Keratinocyte (primary cell): ENCODE results near the gene CRAMP1. TPM values are rescaled to one million over a fixed set of nuclear protein-coding genes. Genes with fewer than 3 reads are reported as not detected.

Source experiments
- DNase-seq: peaks from one replicate; pipeline ENCODE4 v3.0.0-alpha.2; 2011; ENCODE audit warnings: low read depth, missing footprints, low spot score
- FAIRE-seq: peaks from 2 replicates; lab custom pipeline; 2011; peaks lifted over from hg19 to GRCh38; lab: Jason Lieb, UNC
- H2AFZ ChIP-seq: 2 replicates; pipeline ENCODE4 v1.6.0; 2012; ENCODE audit warnings: low read length, control low read depth, inconsistent platforms; ENCODE audit not compliant: control insufficient read depth
- H3K27ac ChIP-seq: 2 replicates; pipeline ENCODE4 v1.5.1; 2011; ENCODE audit warnings: low read length; ENCODE audit not compliant: control insufficient read depth, insufficient read depth
- H3K27me3 ChIP-seq: 3 replicates; pipeline ENCODE4 v1.6.0; 2011; ENCODE audit warnings: low read length; ENCODE audit not compliant: control insufficient read depth, insufficient read depth; ENCODE audit errors: extremely low read depth
- H3K36me3 ChIP-seq, 2 experiments: 2 replicates in 1 of 2; 3 replicates in 1 of 2; pipeline ENCODE4 v1.5.1; 2011; ENCODE audit warnings: low read length in 2 of 2, mild to moderate bottlenecking in 1 of 2; ENCODE audit not compliant: control insufficient read depth in 2 of 2, insufficient read depth in 2 of 2; ENCODE audit errors: extremely low read depth in 1 of 2
- H3K4me1 ChIP-seq: 3 replicates; pipeline ENCODE4 v1.5.1; 2011; ENCODE audit warnings: low read length; ENCODE audit not compliant: control insufficient read depth, insufficient read depth; ENCODE audit errors: extremely low read depth
- H3K4me2 ChIP-seq: 3 replicates; pipeline ENCODE4 v1.6.0; 2011; ENCODE audit warnings: low read depth, low read length; ENCODE audit not compliant: control insufficient read depth, insufficient read depth; ENCODE audit errors: extremely low read depth
- H3K4me3 ChIP-seq, 3 experiments: fragments of 200-600 bp in 1 of 3; sonication (generic) in 1 of 3; 2 replicates in 2 of 3; 3 replicates in 1 of 3; pipeline ENCODE4 v1.5.1; 2011 to 2016; ENCODE audit warnings: low read length in 3 of 3, mild to moderate bottlenecking in 3 of 3, control low read depth in 2 of 3, inconsistent platforms in 1 of 3, low read depth in 1 of 3, mixed read lengths in 1 of 3, mixed run types in 1 of 3, moderate library complexity in 1 of 3; ENCODE audit not compliant: control insufficient read depth in 2 of 3, insufficient read depth in 2 of 3; ENCODE audit errors: extremely low read depth in 1 of 3
- H3K79me2 ChIP-seq: 2 replicates; pipeline ENCODE4 v1.6.0; 2012; ENCODE audit warnings: low read length; ENCODE audit not compliant: control insufficient read depth, insufficient read depth
- H3K9ac ChIP-seq: 3 replicates; pipeline ENCODE4 v1.6.0; 2011; ENCODE audit warnings: low read length; ENCODE audit not compliant: control insufficient read depth, insufficient read depth; ENCODE audit errors: extremely low read depth
- H3K9me1 ChIP-seq: 3 replicates; pipeline ENCODE4 v1.6.0; 2011; ENCODE audit warnings: low read length; ENCODE audit not compliant: control insufficient read depth, insufficient read depth; ENCODE audit errors: extremely low read depth
- H3K9me3 ChIP-seq: 2 replicates; pipeline ENCODE4 v1.5.1; 2012; ENCODE audit warnings: low read depth, low read length; ENCODE audit not compliant: control insufficient read depth
- H4K20me1 ChIP-seq: 3 replicates; pipeline ENCODE4 v1.6.0; 2011; ENCODE audit warnings: low read length; ENCODE audit not compliant: control insufficient read depth, insufficient read depth; ENCODE audit errors: extremely low read depth
- CTCF ChIP-seq, 3 experiments: IDR thresholded peaks in 1 of 3; conservative IDR thresholded peaks in 1 of 3; optimal IDR thresholded peaks in 1 of 3; 2 replicates in 2 of 3; 3 replicates in 1 of 3; pipeline versions ENCODE3 to v1.5.1; 2011; ENCODE audit warnings: low read length in 3 of 3, mild to moderate bottlenecking in 3 of 3, moderate library complexity in 2 of 3, control low read depth in 1 of 3, inconsistent platforms in 1 of 3; ENCODE audit not compliant: insufficient read depth in 2 of 3; ENCODE audit errors: extremely low read depth in 1 of 3
- EZH2 ChIP-seq: IDR thresholded peaks from one replicate; pipeline ENCODE4 v1.6.1; 2012; ENCODE audit warnings: inconsistent platforms, mild to moderate bottlenecking, low read length, moderate library complexity
- dilution Hi-C: fragments of 300-500 bp; cut with MboI; formaldehyde crosslinking; loops from one replicate; pipeline ENCODE4 v1.7.0; 2020; ENCODE audit warnings: low sequenced_read_pairs; ENCODE audit not compliant: extremely low pct_ligation_motif_present
- polyA plus RNA-seq, 5 experiments: library from polyadenylated mRNA; depleted of rRNA in 3 of 5; stranded (reverse) in 3 of 5; stranded (forward) in 1 of 5; unstranded in 1 of 5; fragments of >200 nt; gene quantifications; 1 replicate in 1 of 5; 2 replicates in 3 of 5; 3 replicates in 1 of 5; pipeline versions ENCODE4 v1.2.1 to v1.2.3, GENCODE V29; 2011 to 2012; ENCODE audit warnings: missing spikeins in 2 of 5, low read depth in 1 of 5, low replicate concordance in 1 of 5

Gene CRAMP1
- polyA plus RNA-seq, 1 donor (not counting 4 experiments of a cell fraction or from before 2014, with no cell fraction given): 6.5 TPM

DNA sequence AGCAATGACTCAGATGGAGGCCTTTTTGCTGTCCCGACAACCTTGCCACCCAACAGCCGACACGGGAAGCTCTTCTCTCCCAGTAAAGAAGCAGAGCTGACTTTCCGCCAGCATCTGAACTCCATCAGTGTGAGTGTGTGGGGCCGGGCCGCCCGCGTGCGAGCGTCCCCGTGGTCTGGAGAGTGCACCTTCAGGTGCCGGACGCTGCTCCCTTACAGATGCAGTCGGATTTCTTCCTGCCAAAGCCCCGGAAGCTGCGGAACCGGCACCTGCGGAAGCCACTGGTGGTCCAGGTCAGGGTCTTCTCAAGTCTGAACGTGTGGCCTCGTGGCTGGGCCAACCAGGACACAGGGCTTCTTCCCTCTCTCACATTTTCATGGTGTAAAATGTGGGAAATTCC is 50.4 kb downstream of the CRAMP1 start:
- Histone ChIP-seq H3K9ac (no peak overlapping the region), H3K36me3 (peaks cover 28 to 45% of the 10 kb centered on the region in 2 experiments), H3K79me2 (no peaks in the 10 kb centered on the region), H3K4me2 (no peak overlapping the region), H4K20me1 (no peaks in the 10 kb centered on the region), H3K27ac (no peak overlapping the region), H3K9me3 (no peaks in the 10 kb centered on the region), H3K27me3 (no peaks in the 10 kb centered on the region), H3K4me1 (no peaks in the 10 kb centered on the region), H3K4me3 (no peak overlapping the region), H2AFZ (no peak overlapping the region), H3K9me1 (no peaks in the 10 kb centered on the region)
- FAIRE-seq: no peak
- dilution Hi-C loops: no loop called here
- TF ChIP-seq CTCF (optimal IDR thresholded peaks at IDR 0.05 in 1 of 3, IDR thresholded peaks at IDR 0.05 in 1 of 3, conservative IDR thresholded peaks at IDR 0.05 in 1 of 3; ENCODE audit: extremely low read depth in 1 of 3, insufficient read depth in 2 of 3, low read length in 3 of 3): no peak
- no peak for TF ChIP-seq EZH2
- no peak for DNase-seq

DNA sequence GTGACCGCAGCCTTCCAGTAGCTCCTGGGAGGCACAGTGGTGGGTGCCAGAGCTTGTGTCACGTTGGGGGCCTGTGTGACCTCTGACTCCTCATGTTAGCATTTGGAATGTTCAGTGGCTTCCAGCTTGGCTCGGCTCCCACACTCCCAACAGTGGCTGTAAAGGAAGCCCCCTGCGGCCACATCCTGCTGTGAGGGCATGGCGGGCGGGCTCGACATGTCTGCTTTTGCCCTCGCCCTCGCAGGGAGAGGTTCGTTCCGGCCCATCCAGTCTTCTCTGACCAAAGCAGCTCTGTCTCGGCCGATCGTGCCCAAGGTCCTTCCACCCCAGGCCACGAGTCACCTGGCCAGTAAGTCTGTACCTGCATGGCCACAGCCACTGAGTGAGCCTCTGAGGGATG is 53.7 kb downstream of the CRAMP1 start:
- Histone ChIP-seq H4K20me1 (no peaks in the 10 kb centered on the region), H3K36me3 (peaks cover 35 to 55% of the 10 kb centered on the region in 2 experiments), H3K27me3 (no peaks in the 10 kb centered on the region), H3K27ac (no peak overlapping the region), H3K4me3 (no peak overlapping the region), H2AFZ (no peak overlapping the region), H3K9me1 (no peaks in the 10 kb centered on the region), H3K9ac (no peak overlapping the region), H3K79me2 (no peaks in the 10 kb centered on the region), H3K9me3 (no peaks in the 10 kb centered on the region), H3K4me2 (no peak overlapping the region), H3K4me1 (no peaks in the 10 kb centered on the region)
- TF ChIP-seq CTCF (optimal IDR thresholded peaks at IDR 0.05 in 1 of 3, IDR thresholded peaks at IDR 0.05 in 1 of 3, conservative IDR thresholded peaks at IDR 0.05 in 1 of 3; ENCODE audit: extremely low read depth in 1 of 3, insufficient read depth in 2 of 3, low read length in 3 of 3): no peak
- no peak for TF ChIP-seq EZH2
- FAIRE-seq: no peak
- dilution Hi-C loops: no loop called here
- no peak for DNase-seq
